Ectodermal cell (in vitro differentiated cells): ENCODE measurements around the gene TMIE.

Experiments used
- H3K27ac ChIP-seq: 2 replicates; pipeline ENCODE4 v1.7.0; 2013; ENCODE audit warnings: mild to moderate bottlenecking, low read depth, low read length; ENCODE audit not compliant: insufficient read depth, poor library complexity, severe bottlenecking
- H3K27me3 ChIP-seq: 2 replicates; pipeline ENCODE4 v1.7.0; 2013; ENCODE audit warnings: mild to moderate bottlenecking, low read length; ENCODE audit not compliant: insufficient read depth, control insufficient read depth, poor library complexity, severe bottlenecking
- H3K36me3 ChIP-seq: one replicate; pipeline ENCODE4 v1.7.0; 2013; ENCODE audit warnings: low read length; ENCODE audit not compliant: control insufficient read depth, insufficient read depth
- H3K4me1 ChIP-seq: one replicate; pipeline ENCODE4 v1.7.0; 2013; ENCODE audit warnings: low read length; ENCODE audit not compliant: control insufficient read depth, insufficient read depth
- H3K4me3 ChIP-seq: 2 replicates; pipeline ENCODE4 v1.7.0; 2013; ENCODE audit warnings: low read depth, low read length, control low read depth; ENCODE audit not compliant: insufficient read depth
- H3K9me3 ChIP-seq: 2 replicates; pipeline ENCODE4 v1.7.0; 2013; ENCODE audit warnings: mild to moderate bottlenecking, low read length, moderate library complexity; ENCODE audit not compliant: control insufficient read depth
- WGBS, 2 experiments: methylation state at CpG; one replicate each; pipeline ENCODE4 v1.1.7; 2013; ENCODE audit warnings: missing lambda C conversion rate in 2 of 2; 5-methylcytosine and 5-hydroxymethylcytosine counted together

The TMIE gene

GRCh38 chr3:46685446-46685845 lies 15.7 kb upstream of the TMIE start:
- Histone ChIP-seq H3K4me1 (peaks cover 7% of the 10 kb centered on the region), H3K27ac (no peak overlapping the region), H3K36me3 (no peaks in the 10 kb centered on the region), H3K27me3 (no peaks in the 10 kb centered on the region), H3K4me3 (no peak overlapping the region), H3K9me3 (no peaks in the 10 kb centered on the region)
- 89 to 94% methylated on average over 9 of the region's 9 CpGs for WGBS, 2 experiments

GRCh38 chr3:46690798-46691197 lies 10.4 kb upstream of the TMIE start:
- Histone ChIP-seq H3K4me1 (peaks cover 10% of the 10 kb centered on the region), H3K36me3 (no peaks in the 10 kb centered on the region), H3K27ac (no peak overlapping the region), H3K9me3 (no peaks in the 10 kb centered on the region), H3K27me3 (peaks cover 37% of the 10 kb centered on the region), H3K4me3 (no peak overlapping the region)
- 90 to 95% methylated on average over 5 of the region's 5 CpGs for WGBS, 2 experiments

DNA sequence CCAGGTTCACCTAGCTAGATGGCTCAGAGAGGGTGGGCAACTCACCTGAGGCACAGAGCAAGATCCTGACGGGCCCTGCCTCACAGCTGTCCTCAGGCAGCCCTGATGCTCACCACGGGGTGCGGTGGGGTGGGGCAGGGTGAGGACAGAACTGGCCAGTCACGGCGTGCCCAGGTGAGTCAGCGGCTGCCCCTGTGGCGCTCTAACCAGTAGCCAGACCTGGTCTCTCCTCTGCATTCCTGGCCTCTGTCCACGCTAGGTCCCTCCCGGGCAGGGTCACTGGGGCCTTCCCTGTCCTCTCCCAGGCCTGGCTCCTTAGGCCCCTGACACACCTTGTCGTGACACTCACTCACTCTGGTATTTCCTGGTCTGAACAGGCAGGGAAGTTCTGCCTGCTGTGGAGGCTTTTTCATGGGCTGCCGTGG lies 8.6 kb upstream of the TMIE start:
- Histone ChIP-seq H3K4me3 (peak overlapping the region; percentile 57), H3K4me1 (peaks cover 10% of the 10 kb centered on the region)
- WGBS, 2 experiments = 48% methylated on average over 11 of the region's 11 CpGs

GRCh38 chr3:46693038-46693891 lies 7.9 kb upstream of the TMIE start, which contains the start of gene ALS2CL:
Gene ALS2CL (minus strand): TSS chr3:46693679. CDS start chr3:46689440, 4,239 bp downstream.
- peaks cover 10% of the 10 kb centered on the region for H3K4me1 ChIP-seq
- peak within 1 kb of the TSS; percentile 57 for H3K4me3 ChIP-seq
- H3K27me3 ChIP-seq = peaks cover 37% of the 10 kb centered on the region
- H3K27ac ChIP-seq = no peak within 1 kb of the TSS
- WGBS, 2 experiments = 1% methylated on average over 71 of the region's 71 CpGs
- no peaks in the 10 kb centered on the region for H3K36me3 ChIP-seq
- no peaks in the 10 kb centered on the region for H3K9me3 ChIP-seq

More for the DNA sequence above, 8.6 kb upstream of the TMIE start:
- Histone ChIP-seq H3K9me3 (no peaks in the 10 kb centered on the region), H3K36me3 (no peaks in the 10 kb centered on the region), H3K27me3 (peaks cover 37% of the 10 kb centered on the region), H3K27ac (no peak overlapping the region)

DNA sequence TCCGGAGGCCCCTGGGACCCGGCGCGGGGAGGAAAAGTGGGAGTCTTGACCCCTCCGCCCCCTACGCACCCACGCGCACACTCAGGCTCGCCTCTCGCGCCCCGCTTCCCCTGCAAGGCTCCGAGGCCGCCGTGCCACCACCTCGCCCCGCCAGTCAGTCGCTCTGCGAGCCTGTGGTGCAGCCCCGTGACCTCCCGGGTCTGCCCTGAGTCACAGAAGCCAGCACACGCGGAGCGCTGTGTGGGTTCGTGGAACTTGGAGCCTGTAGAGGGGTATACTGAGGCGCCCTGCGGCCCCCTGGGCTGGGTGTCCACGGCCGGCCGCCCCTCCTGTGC lies 7.3 kb upstream of the TMIE start:
- Histone ChIP-seq H3K36me3 (no peaks in the 10 kb centered on the region), H3K27ac (no peak overlapping the region), H3K4me3 (peak overlapping the region; percentile 57), H3K27me3 (peaks cover 37% of the 10 kb centered on the region), H3K4me1 (peaks cover 10% of the 10 kb centered on the region), H3K9me3 (no peaks in the 10 kb centered on the region)
- 47% methylated on average over 30 of the region's 30 CpGs for WGBS, 2 experiments

DNA sequence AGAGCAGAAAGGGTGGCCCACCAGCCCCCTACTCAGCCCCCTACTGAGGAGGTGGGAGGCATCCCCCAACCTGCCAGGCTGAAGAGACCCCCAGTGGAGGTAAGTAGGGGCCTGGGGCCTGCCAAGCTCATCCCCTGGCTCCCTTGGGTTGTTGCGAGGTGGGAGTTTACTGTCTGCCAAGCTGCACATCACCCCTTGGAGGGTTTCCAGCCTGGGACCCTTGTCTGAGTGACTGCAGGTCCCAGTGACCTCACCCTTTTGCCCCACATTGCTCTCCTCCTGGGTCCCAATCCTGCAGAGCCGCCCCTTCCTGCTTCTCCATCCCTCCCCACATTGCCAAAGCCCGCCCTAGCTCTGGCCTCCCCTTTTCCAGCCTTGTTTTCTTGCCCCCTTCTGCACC lies 6.7 kb upstream of the TMIE start:
- peaks cover 10% of the 10 kb centered on the region for H3K4me1 ChIP-seq
- H3K36me3 ChIP-seq = no peaks in the 10 kb centered on the region
- H3K27me3 ChIP-seq = peaks cover 37% of the 10 kb centered on the region
- H3K4me3 ChIP-seq = no peak overlapping the region
- no peaks in the 10 kb centered on the region for H3K9me3 ChIP-seq
- 90 to 94% methylated on average over 3 of the region's 3 CpGs for WGBS, 2 experiments
- no peak overlapping the region for H3K27ac ChIP-seq

- Histone ChIP-seq H3K36me3 (no peaks in the 10 kb centered on the region), H3K4me3 (no peak overlapping the region), H3K27ac (no peak overlapping the region), H3K4me1 (peaks cover 12% of the 10 kb centered on the region), H3K27me3 (peaks cover 37% of the 10 kb centered on the region), H3K9me3 (no peaks in the 10 kb centered on the region)
- WGBS, 2 experiments = 65 to 67% methylated on average over 11 of the region's 11 CpGs
These were observed 5.8 kb upstream of the TMIE start for GRCh38 chr3:46695177-46695961.

GRCh38 chr3:46695962-46696894 lies 5.0 kb upstream of the TMIE start:
- Histone ChIP-seq H3K36me3 (no peaks in the 10 kb centered on the region), H3K27ac (no peak overlapping the region), H3K4me1 (peaks cover 17% of the 10 kb centered on the region), H3K9me3 (no peaks in the 10 kb centered on the region), H3K4me3 (no peak overlapping the region), H3K27me3 (peaks cover 33% of the 10 kb centered on the region)
- 91 to 96% methylated on average over 4 of the region's 4 CpGs for WGBS, 2 experiments

- WGBS, 2 experiments = 91% methylated on average over 8 of the region's 8 CpGs
- Histone ChIP-seq H3K9me3 (no peaks in the 10 kb centered on the region), H3K36me3 (no peaks in the 10 kb centered on the region), H3K27me3 (peaks cover 10% of the 10 kb centered on the region), H3K4me1 (peaks cover 7% of the 10 kb centered on the region), H3K27ac (no peak overlapping the region), H3K4me3 (no peak overlapping the region)
These were observed 1.3 kb upstream of the TMIE start for GRCh38 chr3:46699676-46700523.
